CD4-positive, alpha-beta T cell treated with Interleukin-1 beta for 1 hour (primary cell): ENCODE measurements around the gene DDX39A.
"Not testable (repeated sequence)": the region's sequence is repeated elsewhere in the genome, so short reads cannot be mapped to it uniquely, and the experiment has no call there.

ENCODE experiments used
- DNase-seq, 2 donors: peaks; one replicate each; pipeline ENCODE4 v3.0.0-alpha.2; 2020 to 2022

Gene DDX39A

GRCh38 chr19:14407605-14408484, 11.3 kb downstream of the DDX39A start:
- peak; percentile 56 to 61 for DNase-seq

- DNase-seq, result peak; percentile 41 to 46
These were observed 12.3 kb downstream of the DDX39A start for GRCh38 chr19:14406645-14407401.

GRCh38 chr19:14405758-14406644, 13.1 kb downstream of the DDX39A start:
- DNase-seq, result peak; percentile 91

GRCh38 chr19:14405380-14405757, 13.8 kb downstream of the DDX39A start:
- no peak for DNase-seq

GRCh38 chr19:14404312-14404711, 14.8 kb downstream of the DDX39A start:
- peak; percentile 46 to 47 for DNase-seq

- peak in 1 of 2 donors; percentile 42 for DNase-seq
These were observed 15.8 kb downstream of the DDX39A start for GRCh38 chr19:14403145-14403930.

GRCh38 chr19:14402332-14403144, 16.6 kb downstream of the DDX39A start:
- peak; percentile 54 to 73 for DNase-seq

- DNase-seq, result peak; percentile 40 to 53
These were observed 17.5 kb downstream of the DDX39A start for GRCh38 chr19:14401468-14402195.

- DNase-seq, result peak in 1 of 2 donors; percentile 43
These were observed 18.1 kb downstream of the DDX39A start for GRCh38 chr19:14400951-14401431.

- peak in 1 of 2 donors; percentile 51 for DNase-seq
These were observed 22.0 kb downstream of the DDX39A start for GRCh38 chr19:14397168-14397567.

GRCh38 chr19:14396730-14397129, 22.4 kb downstream of the DDX39A start:
- not testable (repeated sequence) for DNase-seq

GRCh38 chr19:14395710-14396336, 23.3 kb downstream of the DDX39A start:
- DNase-seq, result peak in 1 of 2 donors; percentile 46

- peak in 1 of 2 donors; percentile 52 for DNase-seq
These were observed 23.9 kb downstream of the DDX39A start for GRCh38 chr19:14395262-14395661.

- peak in 1 of 2 donors; percentile 40 for DNase-seq
These were observed 25.0 kb downstream of the DDX39A start for GRCh38 chr19:14394167-14394566.

GRCh38 chr19:14393329-14393728, 25.8 kb downstream of the DDX39A start:
- no peak for DNase-seq

- no peak for DNase-seq
These were observed 27.9 kb downstream of the DDX39A start for GRCh38 chr19:14391156-14391821.

GRCh38 chr19:14390548-14390947, 28.6 kb downstream of the DDX39A start:
- DNase-seq, result no peak

- DNase-seq, result peak; percentile 54 to 71
These were observed 33.6 kb downstream of the DDX39A start for GRCh38 chr19:14385492-14385891.
